CD14-positive monocyte (primary cell): ENCODE results near the gene OCLN. TPM values are rescaled to one million over a fixed set of nuclear protein-coding genes. Genes with fewer than 3 reads are reported as not detected.

ENCODE experiments used
- DNase-seq, 3 donors: peaks; one replicate each; pipeline ENCODE4 v3.0.0-alpha.2; 2011 to 2022
- H2AFZ ChIP-seq: 2 replicates; pipeline ENCODE4 v1.6.0; 2012; ENCODE audit warnings: mild to moderate bottlenecking, low read depth, low read length, inconsistent platforms; ENCODE audit not compliant: insufficient read depth, poor library complexity, severe bottlenecking
- H3K27ac ChIP-seq, 2 donors: 1 replicate in 1 of 2; 2 replicates in 1 of 2; pipeline ENCODE4 v1.5.1; 2012 to 2013; ENCODE audit warnings: low read length in 2 of 2, control low read depth in 1 of 2, inconsistent platforms in 1 of 2, low read depth in 1 of 2, mild to moderate bottlenecking in 1 of 2
- H3K27me3 ChIP-seq, 2 donors: one replicate each; pipeline versions ENCODE4 v1.6.0 to v1.6.1; 2011 to 2013; ENCODE audit warnings: low read length in 2 of 2; ENCODE audit not compliant: control insufficient read depth in 2 of 2, insufficient read depth in 2 of 2
- H3K36me3 ChIP-seq, 2 donors: replicated peaks in 1 of 2; 1 replicate in 1 of 2; 2 replicates in 1 of 2; pipeline versions ENCODE4 v1.5.1 to v1.6.1; 2012 to 2013; ENCODE audit warnings: low read length in 2 of 2, control low read depth in 1 of 2, inconsistent platforms in 1 of 2, mild to moderate bottlenecking in 1 of 2; ENCODE audit not compliant: insufficient read depth in 2 of 2, control insufficient read depth in 1 of 2
- H3K4me1 ChIP-seq, 2 donors: 1 replicate in 1 of 2; 2 replicates in 1 of 2; pipeline versions ENCODE4 v1.5.1 to v1.6.1; 2012 to 2013; ENCODE audit warnings: low read length in 2 of 2, control low read depth in 1 of 2, inconsistent platforms in 1 of 2, mild to moderate bottlenecking in 1 of 2, moderate library complexity in 1 of 2; ENCODE audit not compliant: insufficient read depth in 2 of 2, control insufficient read depth in 1 of 2
- H3K4me2 ChIP-seq: replicated peaks from 2 replicates; pipeline ENCODE3; 2012; ENCODE audit warnings: low read length, moderate library complexity, mild to moderate bottlenecking; ENCODE audit not compliant: poor library complexity, severe bottlenecking; ENCODE audit errors: extremely low read depth
- H3K4me3 ChIP-seq, 3 experiments: fragments of 200-600 bp in 1 of 3; sonication (generic) in 1 of 3; replicated peaks in 1 of 3; 1 replicate in 2 of 3; 2 replicates in 1 of 3; pipeline ENCODE4 v1.5.1; 2011 to 2013; ENCODE audit warnings: low read length in 3 of 3, mild to moderate bottlenecking in 3 of 3, control low read depth in 2 of 3, low read depth in 2 of 3, inconsistent platforms in 1 of 3, moderate library complexity in 1 of 3
- H3K79me2 ChIP-seq: 2 replicates; pipeline ENCODE4 v1.6.0; 2012; ENCODE audit warnings: mild to moderate bottlenecking, control low read depth, inconsistent platforms, low read length, moderate library complexity; ENCODE audit not compliant: insufficient read depth
- H3K9ac ChIP-seq: 2 replicates; pipeline ENCODE4 v1.6.0; 2017; ENCODE audit warnings: low read length, mild to moderate bottlenecking; ENCODE audit not compliant: insufficient read depth, poor library complexity, severe bottlenecking
- H3K9me3 ChIP-seq, 2 donors: replicated peaks in 1 of 2; 1 replicate in 1 of 2; 2 replicates in 1 of 2; pipeline versions ENCODE4 v1.5.1 to v1.6.1; 2012 to 2013; ENCODE audit warnings: low read length in 2 of 2, control low read depth in 1 of 2; ENCODE audit not compliant: control insufficient read depth in 1 of 2, insufficient read depth in 1 of 2
- H4K20me1 ChIP-seq: 2 replicates; pipeline ENCODE4 v1.6.0; 2012; ENCODE audit warnings: mild to moderate bottlenecking, low read length, control low read depth, moderate library complexity; ENCODE audit not compliant: insufficient read depth
- H3K27ac Mint-ChIP-seq, 7 donors: one replicate each; pipeline ENCODE4 v1.8.0; 2020; ENCODE audit warnings: mild to moderate bottlenecking in 7 of 7, mixed read lengths in 7 of 7, moderate library complexity in 6 of 7, inconsistent platforms in 2 of 7
- H3K27me3 Mint-ChIP-seq, 3 donors: one replicate each; pipeline ENCODE4 v1.8.0; 2021 to 2022; ENCODE audit warnings: low read depth in 3 of 3, mild to moderate bottlenecking in 3 of 3, mixed read lengths in 3 of 3, moderate library complexity in 3 of 3, inconsistent platforms in 1 of 3
- H3K36me3 Mint-ChIP-seq, 2 donors: one replicate each; pipeline ENCODE4 v1.8.0; 2020; ENCODE audit warnings: mixed read lengths in 2 of 2, inconsistent platforms in 1 of 2, mild to moderate bottlenecking in 1 of 2
- H3K4me1 Mint-ChIP-seq: one replicate; pipeline ENCODE4 v1.8.0; 2020; ENCODE audit warnings: mild to moderate bottlenecking, mixed read lengths
- H3K4me3 Mint-ChIP-seq, 2 donors: one replicate each; pipeline ENCODE4 v1.8.0; 2020; ENCODE audit warnings: mild to moderate bottlenecking in 2 of 2, mixed read lengths in 2 of 2, moderate library complexity in 1 of 2
- H3K9me3 Mint-ChIP-seq, 7 donors: one replicate each; pipeline ENCODE4 v1.8.0; 2020 to 2022; ENCODE audit warnings: mixed read lengths in 7 of 7, mild to moderate bottlenecking in 6 of 7, moderate library complexity in 6 of 7, inconsistent platforms in 2 of 7
- WGBS: methylation state at CpG from one replicate; pipeline ENCODE4 v1.1.5; 2013; ENCODE audit warnings: missing lambda C conversion rate; ENCODE audit not compliant: insufficient coverage; 5-methylcytosine and 5-hydroxymethylcytosine counted together
- intact Hi-C, 2 donors: fragments of 100-400 bp; cut with micrococcal nuclease; formaldehyde crosslinking; loops; one replicate each; pipeline versions ENCODE4 v1.15.0 to v1.15.1; 2023
- polyA plus RNA-seq, 3 donors: library from polyadenylated mRNA; depleted of rRNA in 1 of 3; unstranded in 2 of 3; stranded (reverse) in 1 of 3; fragments of 300-500 nt in 2 of 3; fragments of >200 nt in 1 of 3; fragmentation: Illumina TruSeq in 2 of 3; gene quantifications; 1 replicate in 2 of 3; 2 replicates in 1 of 3; pipeline ENCODE4 v1.2.3, GENCODE V29; 2012 to 2021
- TF ChIP-seq, protein P1 (sequence below): fragments of 200-600 bp; IDR thresholded peaks from one replicate; pipeline ENCODE4 v1.8.0; 2022; ENCODE audit warnings: antibody characterized with exemption, mild to moderate bottlenecking

The OCLN gene
- polyA plus RNA-seq, 3 donors, result 0.03 to 0.15 TPM; not detected in 1

DNA sequence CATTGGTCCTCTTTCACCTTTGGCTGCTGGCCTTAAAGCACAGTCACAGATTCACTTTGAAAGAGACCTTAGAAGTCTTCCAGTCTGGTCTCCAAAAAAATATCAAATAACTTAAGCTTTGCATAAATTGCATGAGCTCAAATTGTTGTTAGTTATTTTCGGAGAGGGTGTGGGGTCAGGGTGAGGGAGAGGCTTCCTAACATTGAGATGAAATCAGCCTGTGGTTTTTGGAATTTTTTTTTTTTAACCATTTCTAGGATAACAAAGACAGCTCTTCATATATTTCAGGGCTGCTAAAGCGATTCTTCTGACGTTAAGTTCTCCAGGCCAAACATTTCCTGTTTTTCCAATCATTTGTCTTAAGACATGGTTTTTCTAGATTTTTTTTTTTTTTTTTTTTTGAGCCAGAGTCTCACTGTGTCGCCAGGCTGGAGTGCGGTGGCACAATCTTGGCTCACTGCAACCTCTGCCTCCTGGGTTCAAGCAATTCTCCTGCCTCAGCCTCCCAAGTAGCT is 4.5 kb downstream of the OCLN start:
- no peak overlapping the region for H3K27ac ChIP-seq
- Mint-ChIP-seq H3K4me3 (no peak overlapping the region), H3K36me3 (peaks cover 0 to 5% of the 10 kb centered on the region in 2 donors), H3K9me3 (peaks cover 0 to 4% (median under 1%) of the 10 kb centered on the region in 7 donors), H3K27me3 (peaks cover 17 to 26% (median 18%) of the 10 kb centered on the region in 3 donors), H3K27ac (no peak overlapping the region), H3K4me1 (peaks cover 27% of the 10 kb centered on the region)
- TF ChIP-seq, protein P1, sequence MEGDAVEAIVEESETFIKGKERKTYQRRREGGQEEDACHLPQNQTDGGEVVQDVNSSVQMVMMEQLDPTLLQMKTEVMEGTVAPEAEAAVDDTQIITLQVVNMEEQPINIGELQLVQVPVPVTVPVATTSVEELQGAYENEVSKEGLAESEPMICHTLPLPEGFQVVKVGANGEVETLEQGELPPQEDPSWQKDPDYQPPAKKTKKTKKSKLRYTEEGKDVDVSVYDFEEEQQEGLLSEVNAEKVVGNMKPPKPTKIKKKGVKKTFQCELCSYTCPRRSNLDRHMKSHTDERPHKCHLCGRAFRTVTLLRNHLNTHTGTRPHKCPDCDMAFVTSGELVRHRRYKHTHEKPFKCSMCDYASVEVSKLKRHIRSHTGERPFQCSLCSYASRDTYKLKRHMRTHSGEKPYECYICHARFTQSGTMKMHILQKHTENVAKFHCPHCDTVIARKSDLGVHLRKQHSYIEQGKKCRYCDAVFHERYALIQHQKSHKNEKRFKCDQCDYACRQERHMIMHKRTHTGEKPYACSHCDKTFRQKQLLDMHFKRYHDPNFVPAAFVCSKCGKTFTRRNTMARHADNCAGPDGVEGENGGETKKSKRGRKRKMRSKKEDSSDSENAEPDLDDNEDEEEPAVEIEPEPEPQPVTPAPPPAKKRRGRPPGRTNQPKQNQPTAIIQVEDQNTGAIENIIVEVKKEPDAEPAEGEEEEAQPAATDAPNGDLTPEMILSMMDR, result no peak
- no peaks in the 10 kb centered on the region for H3K79me2 ChIP-seq
- H3K27me3 ChIP-seq, result peaks cover 6 to 25% of the 10 kb centered on the region in 2 donors
- no peak overlapping the region for H3K4me3 ChIP-seq
- intact Hi-C loops, result no loop called here
- H3K4me2 ChIP-seq, result no peak overlapping the region
- H2AFZ ChIP-seq, result peak overlapping the region; percentile 23
- WGBS, result no CpG with 5 or more reads among the region's 5 CpGs
- H3K9me3 ChIP-seq, result peaks cover 0 to 3% of the 10 kb centered on the region in 2 donors
- H3K9ac ChIP-seq, result no peak overlapping the region
- DNase-seq, result no peak
- peaks cover 17 to 24% of the 10 kb centered on the region in 2 donors for H3K4me1 ChIP-seq
- no peaks in the 10 kb centered on the region for H3K36me3 ChIP-seq
- no peaks in the 10 kb centered on the region for H4K20me1 ChIP-seq

DNA sequence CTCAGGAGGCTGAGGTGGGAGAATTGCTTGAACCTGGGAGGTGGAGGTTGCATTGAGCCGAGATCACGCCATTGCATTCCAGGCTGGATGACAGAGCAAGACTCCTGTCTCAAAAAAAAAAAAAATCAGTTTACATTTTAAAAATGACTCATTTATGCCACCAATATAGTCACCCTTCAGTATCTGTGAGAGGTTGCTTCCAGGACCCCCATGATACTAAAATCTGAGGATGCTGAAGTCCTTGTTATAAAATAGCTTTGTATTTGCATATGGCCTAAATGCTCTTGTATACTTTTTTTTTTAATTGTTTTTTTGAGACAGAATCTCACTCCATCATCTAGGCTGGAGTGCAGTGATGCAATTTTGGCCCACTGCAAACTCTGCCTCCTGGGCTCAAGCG is 5.8 kb downstream of the OCLN start:
- Histone ChIP-seq H3K4me2 (no peak overlapping the region), H3K36me3 (no peaks in the 10 kb centered on the region), H3K9ac (no peak overlapping the region), H3K4me1 (peaks cover 8 to 11% of the 10 kb centered on the region in 2 donors), H3K4me3 (no peak overlapping the region), H2AFZ (no peak overlapping the region), H3K27me3 (peaks cover 3 to 12% of the 10 kb centered on the region in 2 donors), H3K79me2 (no peaks in the 10 kb centered on the region), H3K9me3 (no peaks in the 10 kb centered on the region), H4K20me1 (no peaks in the 10 kb centered on the region), H3K27ac (no peak overlapping the region)
- peaks cover 4 to 13% (median 7%) of the 10 kb centered on the region in 3 donors for H3K27me3 Mint-ChIP-seq
- WGBS, result no CpG with 5 or more reads among the region's 3 CpGs
- H3K4me3 Mint-ChIP-seq, result no peak overlapping the region
- DNase-seq, result no peak
- H3K36me3 Mint-ChIP-seq, result no peaks in the 10 kb centered on the region
- TF ChIP-seq, protein P1, result no peak
- H3K9me3 Mint-ChIP-seq, result peaks cover 0 to 4% (median 0%) of the 10 kb centered on the region in 7 donors
- H3K27ac Mint-ChIP-seq, result no peak overlapping the region
- H3K4me1 Mint-ChIP-seq, result peaks cover 18% of the 10 kb centered on the region
- intact Hi-C loops, result no loop called here
